ENCODE data around the gene RORC. TPM values are rescaled to one million over a fixed set of nuclear protein-coding genes. Genes with fewer than 3 reads are reported as not detected.

Gene RORC
- total and polyA plus RNA-seq, 12 donors: 0.06 to 15.1 (median 2.9) TPM

DNA sequence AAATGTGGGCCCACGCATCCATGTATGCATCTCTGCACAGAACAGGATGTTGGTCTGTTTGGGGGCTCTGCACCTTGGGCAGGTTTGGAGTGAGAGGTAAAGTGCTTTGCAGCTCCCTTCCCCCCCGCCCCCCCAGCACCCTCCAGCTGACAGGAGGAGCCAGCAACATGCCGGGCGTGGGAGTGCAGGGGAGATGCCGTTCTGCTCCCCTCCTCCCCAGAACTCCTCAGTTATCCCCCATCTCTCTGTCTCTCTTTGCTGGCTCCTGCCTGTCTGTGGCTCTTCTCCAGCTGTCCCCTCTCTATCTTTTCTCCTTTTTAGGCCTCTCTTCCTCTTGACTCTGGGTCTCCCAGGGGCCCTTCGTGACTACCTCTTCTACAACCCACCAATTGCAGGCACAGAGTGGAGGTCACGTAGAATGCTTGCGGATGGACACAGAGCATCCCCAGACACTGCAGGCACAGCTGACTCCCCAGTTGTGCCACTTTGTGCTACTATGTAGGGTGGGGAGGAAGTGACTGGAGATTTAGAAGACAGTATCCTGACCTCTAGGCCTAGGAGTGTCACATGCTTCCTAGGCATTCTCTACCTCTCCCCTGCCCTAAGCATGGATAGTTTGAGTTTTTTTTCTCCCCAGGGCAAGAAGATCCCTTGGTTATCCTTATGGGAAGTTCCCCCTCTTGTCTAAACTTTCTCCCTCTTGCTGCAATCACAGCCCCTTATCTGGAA, 1.7 kb upstream of the RORC start:
- Histone ChIP-seq H3K9me3 (replicated peaks in 1 of 3) (no peaks in the 10 kb centered on the region), H3K4me1 (replicated peaks in 1 of 2) (peaks cover 1 to 5% of the 10 kb centered on the region in 2 donors), H3K4me3 (no peak overlapping the region), H3K27ac (peak overlapping the region in 1 of 5 donors; percentile 58), H3K36me3 (replicated peaks in 1 of 2) (no peaks in the 10 kb centered on the region), H3K27me3 (peaks cover 2% of the 10 kb centered on the region)
- no peak for DNase-seq
- WGBS, 4 donors: 75 to 85% (median 79%) methylated on average over 6 to 8 of the region's 8 CpGs
- TF ChIP-seq POLR2A (IDR thresholded peaks at IDR 0.05): no peak
- TF ChIP-seq, protein P1, sequence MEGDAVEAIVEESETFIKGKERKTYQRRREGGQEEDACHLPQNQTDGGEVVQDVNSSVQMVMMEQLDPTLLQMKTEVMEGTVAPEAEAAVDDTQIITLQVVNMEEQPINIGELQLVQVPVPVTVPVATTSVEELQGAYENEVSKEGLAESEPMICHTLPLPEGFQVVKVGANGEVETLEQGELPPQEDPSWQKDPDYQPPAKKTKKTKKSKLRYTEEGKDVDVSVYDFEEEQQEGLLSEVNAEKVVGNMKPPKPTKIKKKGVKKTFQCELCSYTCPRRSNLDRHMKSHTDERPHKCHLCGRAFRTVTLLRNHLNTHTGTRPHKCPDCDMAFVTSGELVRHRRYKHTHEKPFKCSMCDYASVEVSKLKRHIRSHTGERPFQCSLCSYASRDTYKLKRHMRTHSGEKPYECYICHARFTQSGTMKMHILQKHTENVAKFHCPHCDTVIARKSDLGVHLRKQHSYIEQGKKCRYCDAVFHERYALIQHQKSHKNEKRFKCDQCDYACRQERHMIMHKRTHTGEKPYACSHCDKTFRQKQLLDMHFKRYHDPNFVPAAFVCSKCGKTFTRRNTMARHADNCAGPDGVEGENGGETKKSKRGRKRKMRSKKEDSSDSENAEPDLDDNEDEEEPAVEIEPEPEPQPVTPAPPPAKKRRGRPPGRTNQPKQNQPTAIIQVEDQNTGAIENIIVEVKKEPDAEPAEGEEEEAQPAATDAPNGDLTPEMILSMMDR (IDR thresholded peaks at IDR 0.05): no peak
- intact Hi-C loops (cut with DNase I): no loop called here

DNA sequence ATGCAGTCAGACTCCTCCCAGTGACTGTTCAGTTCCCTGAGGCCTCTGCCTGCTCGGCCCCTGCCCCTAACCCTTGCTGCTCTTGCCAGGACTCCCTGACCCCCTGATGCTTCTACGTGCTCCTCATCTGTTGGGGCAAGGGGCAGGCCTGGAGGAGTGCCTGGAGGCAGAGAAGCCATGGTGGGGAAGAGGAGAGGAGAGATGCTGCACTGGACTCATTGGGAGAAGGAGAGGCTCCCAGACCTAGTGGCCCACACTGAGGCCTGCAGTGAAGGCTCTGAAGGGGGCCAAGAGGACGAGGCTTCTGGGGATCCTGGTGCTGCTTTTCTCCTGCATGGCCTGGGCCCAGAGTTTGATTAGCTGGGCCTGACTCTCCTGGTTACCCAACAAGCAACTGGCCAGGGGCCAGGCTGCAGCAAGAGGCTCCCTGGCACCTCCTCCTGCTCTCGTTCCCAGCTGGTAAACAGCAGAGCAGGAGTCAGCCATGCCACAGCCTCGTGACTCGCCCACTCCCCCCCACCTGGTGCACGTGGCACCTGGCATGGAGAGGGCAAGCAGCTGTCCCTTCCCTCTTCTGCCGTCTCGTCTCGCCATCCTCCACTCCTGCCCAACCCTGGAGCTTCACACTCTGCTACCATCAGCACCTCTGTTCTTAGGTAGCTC, 847 bp upstream of the RORC start:
- intact Hi-C loops (cut with DNase I): no loop called here
- Histone ChIP-seq H3K4me3 (no peak overlapping the region), H3K27ac (peak overlapping the region in 1 of 5 donors; percentile 58), H3K4me1 (replicated peaks in 1 of 2) (peaks cover 0 to 7% of the 10 kb centered on the region in 2 donors), H3K27me3 (no peaks in the 10 kb centered on the region), H3K36me3 (replicated peaks in 1 of 2) (no peaks in the 10 kb centered on the region), H3K9me3 (replicated peaks in 1 of 3) (no peaks in the 10 kb centered on the region)
- WGBS, 4 donors: 42 to 76% (median 46%) methylated on average over 7 to 10 of the region's 10 CpGs
- no peak for TF ChIP-seq POLR2A (IDR thresholded peaks at IDR 0.05)
- TF ChIP-seq, protein P1 (IDR thresholded peaks at IDR 0.05): no peak
- peak; percentile 75 to 97 (median 91) for DNase-seq

DNA sequence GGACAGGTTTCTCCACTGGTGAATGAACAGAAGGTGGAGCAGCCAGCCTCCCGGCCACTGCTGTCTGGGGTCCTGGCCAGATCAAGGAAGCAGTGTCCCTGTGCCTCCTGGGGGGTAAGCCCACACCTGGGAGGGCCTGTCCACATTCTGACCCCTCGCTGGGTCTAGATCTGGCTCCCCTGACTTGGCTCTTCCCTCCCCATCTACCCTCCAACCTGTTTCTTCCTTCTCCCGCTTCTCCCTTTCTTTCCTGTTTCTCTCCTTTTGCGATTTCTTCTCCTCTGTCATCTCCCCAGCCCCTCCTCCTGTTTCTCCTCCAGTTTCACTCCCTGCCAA, 378 bp downstream of the RORC start:
- peaks cover 0 to 7% of the 10 kb centered on the region in 2 donors for H3K4me1 ChIP-seq (replicated peaks in 1 of 2)
- TF ChIP-seq, protein P1 (IDR thresholded peaks at IDR 0.05): no peak
- no peak for TF ChIP-seq POLR2A (IDR thresholded peaks at IDR 0.05)
- 78 to 86% (median 81%) methylated on average over 4 of the region's 4 CpGs for WGBS, 4 donors
- H3K27ac ChIP-seq: peak overlapping the region in 1 of 5 donors; percentile 58
- no peaks in the 10 kb centered on the region for H3K9me3 ChIP-seq (replicated peaks in 1 of 3)
- no peak for DNase-seq
- intact Hi-C loops (cut with DNase I): no loop called here
- H3K36me3 ChIP-seq (replicated peaks in 1 of 2): no peaks in the 10 kb centered on the region
- no peaks in the 10 kb centered on the region for H3K27me3 ChIP-seq
- no peak overlapping the region for H3K4me3 ChIP-seq

DNA sequence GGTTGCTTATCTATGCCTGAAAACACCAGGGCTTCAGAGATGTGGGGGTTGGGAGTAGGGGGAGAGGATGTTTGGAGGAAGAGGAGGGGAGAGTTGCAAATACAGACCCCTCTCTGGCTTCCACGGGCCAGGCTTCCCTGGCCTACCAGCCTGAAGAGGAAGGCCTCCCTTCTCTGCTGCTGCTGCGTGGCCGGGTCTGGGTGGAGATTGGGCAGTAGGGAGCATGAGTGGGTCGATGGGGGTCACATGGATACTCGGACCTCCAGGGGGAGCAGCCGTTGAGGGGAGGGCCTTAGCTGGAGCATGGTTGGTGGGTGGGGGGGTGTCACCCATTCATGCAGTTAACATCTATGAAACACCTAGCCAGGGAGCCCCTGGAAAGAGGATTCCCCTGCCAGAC, 1.5 kb downstream of the RORC start:
- Histone ChIP-seq H3K9me3 (replicated peaks in 1 of 3) (no peaks in the 10 kb centered on the region), H3K27me3 (no peaks in the 10 kb centered on the region), H3K27ac (no peak overlapping the region), H3K36me3 (replicated peaks in 1 of 2) (no peaks in the 10 kb centered on the region), H3K4me1 (replicated peaks in 1 of 2) (peaks cover 0 to 7% of the 10 kb centered on the region in 2 donors), H3K4me3 (no peak overlapping the region)
- DNase-seq: no peak
- intact Hi-C loops (cut with DNase I): no loop called here
- TF ChIP-seq POLR2A (IDR thresholded peaks at IDR 0.05): no peak
- TF ChIP-seq, protein P1 (IDR thresholded peaks at IDR 0.05): no peak
- 45 to 59% (median 54%) methylated on average over 6 of the region's 6 CpGs for WGBS, 4 donors
